H1 (cell line): ENCODE results near the gene MPPED1. TPM values are rescaled to one million over a fixed set of nuclear protein-coding genes. Genes with fewer than 3 reads are reported as not detected.

ENCODE experiments used
- CTCF ChIA-PET: fragments of 300-600 bp; sonication (Branson Sonifier 250); formaldehyde crosslinking; loops from one replicate; lab custom pipeline; 2021; ENCODE audit not compliant: partially characterized antibody; lab: Charles Lee
- POLR2A ChIA-PET: fragments of 300-600 bp; sonication (Branson Sonifier 250); formaldehyde crosslinking; loops from one replicate; lab custom pipeline; 2021; ENCODE audit warnings: inconsistent platforms; ENCODE audit not compliant: partially characterized antibody; lab: Charles Lee
- DNase-seq, 2 experiments: peaks; one replicate each; pipeline versions ENCODE4 v3.0.0 to v3.0.0-alpha.2; 2010 to 2022; ENCODE audit warnings: low spot score in 2 of 2, low read depth in 1 of 2, mixed read lengths in 1 of 2
- FAIRE-seq: peaks from 2 replicates; lab custom pipeline; 2011; peaks lifted over from hg19 to GRCh38; lab: Jason Lieb, UNC
- H2AFZ ChIP-seq: 2 replicates; pipeline ENCODE4 v1.8.1; 2012; ENCODE audit warnings: low read length, inconsistent platforms
- H2AK5ac ChIP-seq: 2 replicates; pipeline ENCODE4 v1.6.1; 2013; ENCODE audit warnings: low read depth, low read length
- H2BK120ac ChIP-seq: replicated peaks from 2 replicates; pipeline ENCODE3; 2013; ENCODE audit warnings: low read depth, low read length, inconsistent platforms
- H2BK12ac ChIP-seq: 2 replicates; pipeline ENCODE4 v1.6.1; 2013; ENCODE audit warnings: low read depth, low read length
- H2BK15ac ChIP-seq: 2 replicates; pipeline ENCODE4 v1.6.1; 2013; ENCODE audit warnings: low read length
- H2BK20ac ChIP-seq: 2 replicates; pipeline ENCODE4 v1.6.1; 2013; ENCODE audit warnings: low read length
- H2BK5ac ChIP-seq: 2 replicates; pipeline ENCODE4 v1.6.1; 2013; ENCODE audit warnings: low read depth, low read length
- H3K14ac ChIP-seq: 2 replicates; pipeline ENCODE4 v1.6.1; 2013; ENCODE audit warnings: inconsistent platforms; ENCODE audit not compliant: insufficient read length
- H3K18ac ChIP-seq: 2 replicates; pipeline ENCODE4 v1.6.1; 2013; ENCODE audit warnings: low read length; ENCODE audit errors: extremely low read depth
- H3K23ac ChIP-seq: 2 replicates; pipeline ENCODE4 v1.6.1; 2013; ENCODE audit warnings: inconsistent platforms; ENCODE audit not compliant: insufficient read length
- H3K23me2 ChIP-seq: 2 replicates; pipeline ENCODE4 v1.6.1; 2013; ENCODE audit warnings: low read depth, low read length
- H3K27ac ChIP-seq: 2 replicates; pipeline ENCODE4 v1.6.1; 2011; ENCODE audit warnings: low read depth, low read length, inconsistent platforms
- H3K27me3 ChIP-seq, 4 experiments: replicated peaks in 1 of 4; 1 replicate in 1 of 4; 2 replicates in 3 of 4; pipeline versions ENCODE4 v1.6.1 to v1.8.1; 2011 to 2013; ENCODE audit warnings: low read length in 3 of 4, mild to moderate bottlenecking in 3 of 4, inconsistent platforms in 2 of 4, mixed read lengths in 2 of 4, moderate library complexity in 1 of 4; ENCODE audit not compliant: control insufficient read depth in 3 of 4, insufficient read depth in 3 of 4; ENCODE audit errors: extremely low read depth in 1 of 4
- H3K36me3 ChIP-seq, 4 experiments: 2 replicates each; pipeline versions ENCODE4 v1.6.1 to v1.8.1; 2011 to 2013; ENCODE audit warnings: mild to moderate bottlenecking in 4 of 4, low read length in 3 of 4, moderate library complexity in 2 of 4, control low read depth in 1 of 4, inconsistent platforms in 1 of 4; ENCODE audit not compliant: insufficient read depth in 4 of 4, control insufficient read depth in 2 of 4
- H3K4ac ChIP-seq: replicated peaks from 2 replicates; pipeline ENCODE3; 2013; ENCODE audit warnings: low read length, low read depth, mixed read lengths, inconsistent platforms; ENCODE audit not compliant: insufficient read length
- H3K4me1 ChIP-seq, 4 experiments: replicated peaks in 1 of 4; 1 replicate in 1 of 4; 2 replicates in 3 of 4; pipeline versions ENCODE4 v1.6.1 to v1.8.1; 2011 to 2013; ENCODE audit warnings: low read length in 3 of 4, inconsistent platforms in 2 of 4, mixed read lengths in 1 of 4; ENCODE audit not compliant: insufficient read depth in 4 of 4, control insufficient read depth in 3 of 4
- H3K4me2 ChIP-seq, 2 experiments: 2 replicates each; pipeline versions ENCODE4 v1.6.1 to v1.8.1; 2011 to 2013; ENCODE audit warnings: low read depth in 2 of 2, low read length in 2 of 2, control low read depth in 1 of 2, inconsistent platforms in 1 of 2, mild to moderate bottlenecking in 1 of 2; ENCODE audit not compliant: insufficient read depth in 1 of 2
- H3K4me3 ChIP-seq, 4 experiments: fragments of 200-600, 300-600 bp in 1 of 4; sonication (generic), shearing (Covaris generic), sonication (Bioruptor Twin) in 1 of 4; 2 replicates each; pipeline versions ENCODE4 v1.5.1 to v1.8.1; 2011 to 2016; ENCODE audit warnings: low read length in 4 of 4, low read depth in 3 of 4, control low read depth in 2 of 4, inconsistent platforms in 2 of 4, mild to moderate bottlenecking in 2 of 4, mixed read lengths in 1 of 4, moderate library complexity in 1 of 4; ENCODE audit not compliant: insufficient read depth in 2 of 4; ENCODE audit errors: extremely low read depth in 1 of 4
- H3K56ac ChIP-seq: replicated peaks from 2 replicates; pipeline ENCODE3; 2013; ENCODE audit warnings: low read depth, mild to moderate bottlenecking, mixed read lengths, low read length, inconsistent platforms; ENCODE audit not compliant: insufficient read length
- H3K79me1 ChIP-seq: 2 replicates; pipeline ENCODE4 v1.6.1; 2013; ENCODE audit warnings: low read depth, low read length, control low read depth
- H3K79me2 ChIP-seq, 2 experiments: 2 replicates each; pipeline versions ENCODE4 v1.6.1 to v1.8.1; 2012 to 2013; ENCODE audit warnings: low read length in 2 of 2, mild to moderate bottlenecking in 2 of 2, inconsistent platforms in 1 of 2; ENCODE audit not compliant: insufficient read depth in 2 of 2, control insufficient read depth in 1 of 2
- H3K9ac ChIP-seq, 4 experiments: replicated peaks in 1 of 4; 1 replicate in 1 of 4; 2 replicates in 3 of 4; pipeline versions ENCODE4 v1.6.1 to v1.8.1; 2011 to 2013; ENCODE audit warnings: low read depth in 3 of 4, low read length in 3 of 4, control low read depth in 2 of 4, mild to moderate bottlenecking in 2 of 4, moderate library complexity in 2 of 4, inconsistent platforms in 1 of 4; ENCODE audit errors: extremely low read depth in 1 of 4
- H3K9me3 ChIP-seq, 2 experiments: 2 replicates each; pipeline versions ENCODE4 v1.6.1 to v1.8.1; 2012 to 2013; ENCODE audit warnings: mild to moderate bottlenecking in 2 of 2, moderate library complexity in 2 of 2, control low read depth in 1 of 2, inconsistent platforms in 1 of 2, low read depth in 1 of 2, low read length in 1 of 2, mixed read lengths in 1 of 2; ENCODE audit not compliant: insufficient read depth in 2 of 2
- H4K20me1 ChIP-seq, 2 experiments: replicated peaks in 1 of 2; 2 replicates each; pipeline versions ENCODE3 to v1.8.1; 2011 to 2013; ENCODE audit warnings: inconsistent platforms in 2 of 2, low read length in 2 of 2, mild to moderate bottlenecking in 1 of 2; ENCODE audit not compliant: insufficient read depth in 2 of 2, control insufficient read depth in 1 of 2
- H4K5ac ChIP-seq: 2 replicates; pipeline ENCODE4 v1.6.1; 2013; ENCODE audit warnings: low read length, low read depth, mixed read lengths, inconsistent platforms; ENCODE audit not compliant: insufficient read length
- H4K8ac ChIP-seq: 2 replicates; pipeline ENCODE4 v1.8.0; 2013; ENCODE audit warnings: mild to moderate bottlenecking, moderate library complexity, low read length, inconsistent platforms; ENCODE audit not compliant: insufficient read depth; ENCODE audit errors: extremely low read depth
- H4K91ac ChIP-seq: replicated peaks from 2 replicates; pipeline ENCODE3; 2013; ENCODE audit warnings: low read length, mixed read lengths, inconsistent platforms; ENCODE audit not compliant: insufficient read length
- CREB1 ChIP-seq: IDR thresholded peaks from 2 replicates; pipeline ENCODE4 v1.6.1; 2012; ENCODE audit warnings: inconsistent platforms
- JUN ChIP-seq: IDR thresholded peaks from 2 replicates; pipeline ENCODE4 v1.6.1; 2011; ENCODE audit warnings: low read depth, mild to moderate bottlenecking, improper control_type of control experiment, low read length
- POLR2A ChIP-seq, 2 experiments: IDR thresholded peaks; 1 replicate in 1 of 2; 2 replicates in 1 of 2; pipeline ENCODE4 v1.6.1; 2011; ENCODE audit warnings: low read depth in 2 of 2, low read length in 2 of 2, mild to moderate bottlenecking in 2 of 2; ENCODE audit errors: control extremely low read depth in 1 of 2
- SP1 ChIP-seq: IDR thresholded peaks from 2 replicates; pipeline ENCODE4 v1.6.1; 2011; ENCODE audit warnings: low read depth, low read length
- SP2 ChIP-seq: IDR thresholded peaks from 2 replicates; pipeline ENCODE4 v1.6.1; 2012; ENCODE audit warnings: mild to moderate bottlenecking, low read length, inconsistent platforms
- WGBS, 2 experiments: shearing (Covaris generic) in 1 of 2; methylation state at CpG; one replicate each; pipeline versions ENCODE4 v1.1.6 to v1.1.7; 2013 to 2015; ENCODE audit warnings: low lambda C conversion rate in 2 of 2, mixed read lengths in 2 of 2, inconsistent platforms in 1 of 2, low coverage in 1 of 2, missing lambda C conversion rate in 1 of 2; ENCODE audit not compliant: insufficient replicate concordance in 2 of 2, insufficient coverage in 1 of 2, insufficient read length in 1 of 2; ENCODE audit errors: extremely low coverage in 1 of 2, missing lambda C conversion rate in 1 of 2; 5-methylcytosine and 5-hydroxymethylcytosine counted together
- polyA plus RNA-seq, 7 experiments: library from polyadenylated mRNA; depleted of rRNA in 3 of 7; stranded (reverse) in 5 of 7; unstranded in 2 of 7; fragments of >200 nt in 5 of 7; fragments of 200-250 nt in 2 of 7; gene quantifications; 1 replicate in 5 of 7; 2 replicates in 1 of 7; 4 replicates in 1 of 7; pipeline versions ENCODE4 v1.2.1 to v1.2.3, GENCODE V29; 2011 to 2013; ENCODE audit warnings: missing spikeins in 2 of 7, mixed read lengths in 2 of 7
- total RNA-seq: library from RNA; stranded (reverse); fragmentation: NEBNext Ultra II Directional; extraction: Animal tissue kit (Norgen Biotek cat#: 25700); gene quantifications from 2 replicates; pipeline ENCODE4 v1.2.1, GENCODE V29; 2021
- TF ChIP-seq, protein P1 (sequence below): IDR thresholded peaks from 2 replicates; pipeline ENCODE4 v1.6.1; 2011; ENCODE audit warnings: low read depth, mild to moderate bottlenecking, low read length; ENCODE audit not compliant: insufficient read depth

MPPED1 gene
- total and polyA plus RNA-seq, 2 of the 8 experiments (the other 6 are each of a cell fraction or from before 2014, with no cell fraction given): 0.29 to 0.37 TPM

DNA sequence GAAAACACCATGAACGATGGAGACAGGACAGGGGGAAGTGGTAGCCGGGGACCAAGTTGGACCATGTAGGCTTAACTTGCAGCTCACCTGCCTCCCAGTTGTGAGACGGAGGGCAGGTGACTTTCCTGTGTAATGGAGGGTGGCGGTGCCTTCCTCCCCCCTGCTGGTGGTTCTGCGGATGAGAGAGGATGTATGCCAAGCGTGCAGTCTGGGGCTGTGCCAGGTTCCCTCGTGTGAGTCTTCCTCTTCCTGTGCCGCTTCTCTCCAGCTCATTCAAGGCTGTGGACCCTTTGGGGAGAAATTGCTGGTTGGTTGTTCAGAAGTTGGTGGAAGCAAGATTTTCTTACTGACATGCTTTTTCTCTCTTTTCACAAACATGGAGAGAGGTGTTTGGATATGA lies 35.1 kb downstream of the MPPED1 start:
- Histone ChIP-seq H3K14ac (no peak overlapping the region), H3K18ac (no peak overlapping the region), H3K9me3 (no peaks in the 10 kb centered on the region), H4K91ac (no peak overlapping the region), H2BK20ac (no peak overlapping the region), H3K4ac (no peak overlapping the region), H2BK120ac (no peak overlapping the region), H2BK15ac (no peak overlapping the region), H2AK5ac (no peak overlapping the region), H2AFZ (no peak overlapping the region), H3K27ac (no peak overlapping the region), H3K56ac (no peak overlapping the region), H4K8ac (no peak overlapping the region), H3K9ac (no peak overlapping the region), H2BK5ac (no peak overlapping the region), H3K4me2 (no peak overlapping the region), H3K4me3 (no peak overlapping the region), H4K20me1 (no peaks in the 10 kb centered on the region), H3K4me1 (no peaks in the 10 kb centered on the region), H3K23me2 (no peaks in the 10 kb centered on the region), H3K79me1 (no peaks in the 10 kb centered on the region), H3K23ac (no peak overlapping the region), H4K5ac (no peak overlapping the region), H3K79me2 (no peaks in the 10 kb centered on the region), H3K36me3 (no peaks in the 10 kb centered on the region), H2BK12ac (no peak overlapping the region), H3K27me3 (no peaks in the 10 kb centered on the region)
- ChIA-PET CTCF (interaction anchor here (1.0 to 2.7 kb wide), 4 partner anchors 15 to 69 kb away, joined by 3 to 11 read pairs (median 4); no protein-coding TSS in a partner anchor), POLR2A (interaction anchor here (0.6 to 1.0 kb wide), 2 partner anchors 405 to 1703 kb away, joined by 3 read pairs; no protein-coding TSS in a partner anchor)
- no peak for DNase-seq
- 96% methylated on average over 8 of the region's 8 CpGs; no CpG with 5 or more reads in 1 of the 2 experiments for WGBS, 2 experiments
- no peak for FAIRE-seq
- TF ChIP-seq POLR2A (IDR thresholded peaks at IDR 0.05; ENCODE audit: control extremely low read depth in 1 of 2, low read depth in 2 of 2, low read length in 2 of 2) (no peak), SP2 (no peak), JUN (no peak), SP1 (no peak), CREB1 (no peak)
- TF ChIP-seq, protein P1, sequence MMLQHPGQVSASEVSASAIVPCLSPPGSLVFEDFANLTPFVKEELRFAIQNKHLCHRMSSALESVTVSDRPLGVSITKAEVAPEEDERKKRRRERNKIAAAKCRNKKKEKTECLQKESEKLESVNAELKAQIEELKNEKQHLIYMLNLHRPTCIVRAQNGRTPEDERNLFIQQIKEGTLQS: no peak
